A549 (cell line): ENCODE results near the gene LNPEP.

Experiments used
- CTCF ChIP-seq: fragments of >200 bp; sonication (Bioruptor Twin); formaldehyde crosslinking; IDR thresholded peaks from 3 replicates; pipeline ENCODE4 v1.5.1; 2016
- NPAS2 ChIP-seq: fragments of 250-450 bp; sonication (Bioruptor Pico); IDR thresholded peaks from 2 replicates; pipeline ENCODE4 v1.8.0; 2022; ENCODE audit warnings: mild to moderate bottlenecking, moderate library complexity, borderline replicate concordance
- PHF8 ChIP-seq: fragments of 200-600 bp; sonication (generic); IDR thresholded peaks from 2 replicates; pipeline ENCODE4 v1.6.1; 2016; ENCODE audit warnings: low read depth, mild to moderate bottlenecking, antibody characterized with exemption, moderate library complexity, borderline replicate concordance

DNA sequence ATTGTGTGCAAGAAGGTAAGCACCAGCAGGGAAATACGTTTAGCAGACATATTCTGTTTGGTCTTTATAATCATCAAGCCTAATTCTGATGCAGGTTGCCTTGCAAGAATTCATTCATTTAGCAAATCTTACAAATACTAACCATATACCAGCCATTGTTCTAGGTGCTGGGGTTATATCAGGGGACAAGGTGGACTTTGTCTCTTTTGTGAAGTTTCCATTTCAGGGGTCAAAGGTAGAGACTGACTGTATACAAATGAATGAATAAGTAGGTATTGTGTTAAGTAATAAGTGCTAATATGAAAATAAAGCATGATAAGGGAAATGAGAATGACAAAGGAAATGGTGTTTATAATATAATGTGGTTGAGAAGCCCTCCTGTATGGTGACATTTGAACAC lies 64.0 kb downstream of the LNPEP start:
- TF ChIP-seq CTCF (no peak), PHF8 (no peak), NPAS2 (CRISPR knock-in tag) (no peak)
